Osteocyte (in vitro differentiated cells): ENCODE results near the gene NUMBL. TPM values are rescaled to one million over a fixed set of nuclear protein-coding genes. Genes with fewer than 3 reads are reported as not detected.

Experiments
- DNase-seq: peaks from one replicate; pipeline ENCODE4 v3.0.0; 2021; ENCODE audit warnings: mixed read lengths; ENCODE audit not compliant: unreplicated experiment; ENCODE audit errors: extremely low spot score
- H3K27ac Mint-ChIP-seq: one replicate; pipeline ENCODE4 v1.8.0; 2021; ENCODE audit warnings: mild to moderate bottlenecking, mixed read lengths; ENCODE audit not compliant: unreplicated experiment
- H3K27me3 Mint-ChIP-seq: one replicate; pipeline ENCODE4 v1.8.0; 2021; ENCODE audit warnings: mixed read lengths; ENCODE audit not compliant: unreplicated experiment
- H3K36me3 Mint-ChIP-seq: one replicate; pipeline ENCODE4 v1.8.0; 2021; ENCODE audit warnings: mixed read lengths; ENCODE audit not compliant: unreplicated experiment
- H3K4me1 Mint-ChIP-seq: one replicate; pipeline ENCODE4 v1.8.0; 2021; ENCODE audit warnings: mixed read lengths; ENCODE audit not compliant: unreplicated experiment
- H3K4me3 Mint-ChIP-seq: one replicate; pipeline ENCODE4 v1.8.0; 2021; ENCODE audit warnings: mild to moderate bottlenecking, moderate library complexity, mixed read lengths; ENCODE audit not compliant: unreplicated experiment
- H3K9me3 Mint-ChIP-seq: one replicate; pipeline ENCODE4 v1.8.0; 2021; ENCODE audit warnings: mixed read lengths; ENCODE audit not compliant: unreplicated experiment
- total RNA-seq: library from RNA; stranded (reverse); gene quantifications from 2 replicates; pipeline ENCODE4 v1.2.1, GENCODE V29; 2021
- TF ChIP-seq, protein P1 (sequence below): fragments of 200-600 bp; sonication (generic); IDR thresholded peaks from 2 replicates; pipeline ENCODE4 v1.5.0; 2021; ENCODE audit warnings: antibody characterized with exemption, mild to moderate bottlenecking, moderate library complexity

The NUMBL gene
- total RNA-seq, 1 donor from 2014 or later, result 67.1 TPM

GRCh38 chr19:40693896-40694295 is 3.4 kb upstream of the NUMBL start:
- H3K27me3 Mint-ChIP-seq, result no peaks in the 10 kb centered on the region
- DNase-seq, result no peak
- H3K4me1 Mint-ChIP-seq, result peaks cover 6% of the 10 kb centered on the region
- no peaks in the 10 kb centered on the region for H3K9me3 Mint-ChIP-seq
- H3K4me3 Mint-ChIP-seq, result no peak overlapping the region
- TF ChIP-seq, protein P1, sequence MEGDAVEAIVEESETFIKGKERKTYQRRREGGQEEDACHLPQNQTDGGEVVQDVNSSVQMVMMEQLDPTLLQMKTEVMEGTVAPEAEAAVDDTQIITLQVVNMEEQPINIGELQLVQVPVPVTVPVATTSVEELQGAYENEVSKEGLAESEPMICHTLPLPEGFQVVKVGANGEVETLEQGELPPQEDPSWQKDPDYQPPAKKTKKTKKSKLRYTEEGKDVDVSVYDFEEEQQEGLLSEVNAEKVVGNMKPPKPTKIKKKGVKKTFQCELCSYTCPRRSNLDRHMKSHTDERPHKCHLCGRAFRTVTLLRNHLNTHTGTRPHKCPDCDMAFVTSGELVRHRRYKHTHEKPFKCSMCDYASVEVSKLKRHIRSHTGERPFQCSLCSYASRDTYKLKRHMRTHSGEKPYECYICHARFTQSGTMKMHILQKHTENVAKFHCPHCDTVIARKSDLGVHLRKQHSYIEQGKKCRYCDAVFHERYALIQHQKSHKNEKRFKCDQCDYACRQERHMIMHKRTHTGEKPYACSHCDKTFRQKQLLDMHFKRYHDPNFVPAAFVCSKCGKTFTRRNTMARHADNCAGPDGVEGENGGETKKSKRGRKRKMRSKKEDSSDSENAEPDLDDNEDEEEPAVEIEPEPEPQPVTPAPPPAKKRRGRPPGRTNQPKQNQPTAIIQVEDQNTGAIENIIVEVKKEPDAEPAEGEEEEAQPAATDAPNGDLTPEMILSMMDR, result no peak
- no peak overlapping the region for H3K27ac Mint-ChIP-seq
- peaks cover 2% of the 10 kb centered on the region for H3K36me3 Mint-ChIP-seq

GRCh38 chr19:40693150-40693788 is 2.8 kb upstream of the NUMBL start:
- H3K27me3 Mint-ChIP-seq, result no peaks in the 10 kb centered on the region
- H3K27ac Mint-ChIP-seq, result no peak overlapping the region
- DNase-seq, result no peak
- H3K4me3 Mint-ChIP-seq, result no peak overlapping the region
- H3K4me1 Mint-ChIP-seq, result peaks cover 6% of the 10 kb centered on the region
- no peaks in the 10 kb centered on the region for H3K9me3 Mint-ChIP-seq
- TF ChIP-seq, protein P1, result no peak
- peaks cover 2% of the 10 kb centered on the region for H3K36me3 Mint-ChIP-seq

GRCh38 chr19:40692212-40692551 is 1.7 kb upstream of the NUMBL start:
- Mint-ChIP-seq H3K36me3 (no peaks in the 10 kb centered on the region), H3K27me3 (no peaks in the 10 kb centered on the region), H3K4me3 (no peak overlapping the region), H3K4me1 (peaks cover 6% of the 10 kb centered on the region), H3K27ac (peak overlapping the region; percentile 13), H3K9me3 (no peaks in the 10 kb centered on the region)
- no peak for DNase-seq
- TF ChIP-seq, protein P1, result no peak

GRCh38 chr19:40691421-40692211 is 1.2 kb upstream of the NUMBL start:
- TF ChIP-seq, protein P1, result no peak
- H3K36me3 Mint-ChIP-seq, result no peaks in the 10 kb centered on the region
- no peaks in the 10 kb centered on the region for H3K9me3 Mint-ChIP-seq
- H3K4me3 Mint-ChIP-seq, result no peak overlapping the region
- H3K27me3 Mint-ChIP-seq, result no peaks in the 10 kb centered on the region
- H3K27ac Mint-ChIP-seq, result peak overlapping the region; percentile 98
- peaks cover 6% of the 10 kb centered on the region for H3K4me1 Mint-ChIP-seq
- no peak for DNase-seq

DNA sequence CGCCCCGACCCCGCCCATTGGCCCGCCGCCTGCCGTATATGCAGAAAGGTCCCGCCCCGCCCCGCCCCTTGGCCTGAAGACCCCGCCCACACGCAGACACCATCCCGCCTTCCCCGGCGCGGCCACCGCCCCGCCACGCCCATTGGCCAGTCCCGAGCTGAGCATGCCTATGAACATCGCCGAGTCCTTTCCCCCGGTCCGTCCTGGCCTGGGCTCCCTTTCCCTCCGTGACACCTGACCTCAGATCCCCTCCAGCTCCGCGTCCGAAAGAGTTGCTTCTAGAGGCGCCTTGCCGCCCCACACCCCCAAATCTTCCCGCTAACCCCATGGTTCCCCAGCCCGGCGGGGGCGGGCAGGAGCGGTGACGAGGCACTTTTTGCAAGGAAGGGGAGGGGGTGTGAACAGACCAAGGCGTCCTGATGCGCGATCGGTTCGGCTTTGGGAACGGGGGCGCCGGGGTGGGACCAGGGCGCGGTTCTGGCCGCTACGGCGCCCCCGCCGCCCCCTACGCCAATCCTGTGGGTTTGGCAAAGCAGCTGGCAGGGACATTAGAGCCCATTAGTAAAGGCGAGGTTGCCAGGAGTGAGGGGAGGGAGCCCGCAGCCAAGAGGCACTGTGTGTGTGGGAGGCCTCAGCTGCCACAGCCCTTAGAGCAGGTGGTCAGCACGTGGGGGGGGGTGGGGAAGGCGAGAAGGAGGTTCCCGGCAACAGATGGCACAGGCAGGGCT is 406 bp upstream of the NUMBL start:
- Mint-ChIP-seq H3K27ac (peak overlapping the region; percentile 98), H3K9me3 (no peaks in the 10 kb centered on the region), H3K27me3 (no peaks in the 10 kb centered on the region), H3K36me3 (peaks cover 4% of the 10 kb centered on the region), H3K4me3 (peak overlapping the region; percentile 84), H3K4me1 (peaks cover 6% of the 10 kb centered on the region)
- TF ChIP-seq, protein P1, result no peak
- DNase-seq, result peak; percentile 96
